RWPE1 (cell line): ENCODE results near the gene NFATC1.

Experiments
- CTCF ChIA-PET: fragments of 350-600 bp; sonication (Branson Sonifier 250); formaldehyde crosslinking; extraction: SDS; loops from one replicate; lab custom pipeline; 2021; lab: Yijun Ruan, JAX
- POLR2A ChIA-PET: fragments of 400-600 bp; formaldehyde crosslinking; extraction: SDS; loops from one replicate; lab custom pipeline; 2020; ENCODE audit warnings: antibody characterized with exemption; ENCODE audit not compliant: low non-redundant PET; lab: Yijun Ruan, JAX
- DNase-seq: peaks from one replicate; pipeline ENCODE4 v3.0.0; 2012; ENCODE audit warnings: low spot score
- H3K27ac ChIP-seq: fragments of 450-650 bp; 2 replicates; pipeline ENCODE4 v1.5.1; 2017
- TF ChIP-seq, protein P1 (sequence below): fragments of 450-650 bp; conservative IDR thresholded peaks from 2 replicates; pipeline ENCODE4 v1.5.1; 2017; ENCODE audit warnings: low read depth, mild to moderate bottlenecking

The NFATC1 gene

DNA sequence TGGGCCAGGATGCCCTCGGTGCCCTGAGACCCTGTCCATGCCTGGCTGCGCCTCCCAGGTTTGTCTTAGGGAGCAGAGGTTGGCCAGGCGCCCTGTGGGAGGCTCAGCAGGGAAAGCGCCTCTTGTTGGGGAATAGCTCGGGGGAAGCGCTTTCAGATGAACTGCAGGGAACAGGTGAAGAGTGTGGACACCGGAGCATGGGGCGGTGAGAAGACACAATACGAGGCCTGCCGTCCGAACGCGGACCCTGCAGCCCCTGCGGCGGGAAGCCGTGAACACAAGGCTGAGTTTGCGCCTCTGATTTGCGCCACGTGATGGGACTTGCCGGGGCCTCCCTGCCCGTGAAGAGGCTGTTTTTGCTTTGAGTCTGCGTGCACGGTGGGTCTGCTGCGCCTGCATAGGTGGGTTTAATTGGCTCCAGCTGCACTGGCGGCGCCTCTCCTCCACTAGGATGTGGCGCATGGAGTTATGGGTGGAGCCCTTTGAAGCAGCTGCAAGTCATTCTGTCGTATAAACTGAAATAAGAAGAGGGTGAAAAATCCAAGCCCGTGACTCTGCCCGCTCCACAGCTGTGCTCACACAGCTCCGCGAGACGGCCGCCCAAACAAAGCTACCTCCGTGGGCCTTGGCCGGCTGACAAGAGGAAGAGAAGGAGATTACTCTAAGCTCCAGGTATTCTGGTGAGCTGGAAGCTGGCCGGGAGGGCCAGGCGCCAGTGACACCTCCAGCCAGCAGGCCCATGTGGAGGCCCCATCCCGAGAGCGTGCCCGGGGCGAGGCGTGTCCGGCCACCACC, 180.4 kb downstream of the NFATC1 start:
- peak overlapping the region; percentile 84 for H3K27ac ChIP-seq
- CTCF ChIA-PET = no interaction called here
- TF ChIP-seq, protein P1, sequence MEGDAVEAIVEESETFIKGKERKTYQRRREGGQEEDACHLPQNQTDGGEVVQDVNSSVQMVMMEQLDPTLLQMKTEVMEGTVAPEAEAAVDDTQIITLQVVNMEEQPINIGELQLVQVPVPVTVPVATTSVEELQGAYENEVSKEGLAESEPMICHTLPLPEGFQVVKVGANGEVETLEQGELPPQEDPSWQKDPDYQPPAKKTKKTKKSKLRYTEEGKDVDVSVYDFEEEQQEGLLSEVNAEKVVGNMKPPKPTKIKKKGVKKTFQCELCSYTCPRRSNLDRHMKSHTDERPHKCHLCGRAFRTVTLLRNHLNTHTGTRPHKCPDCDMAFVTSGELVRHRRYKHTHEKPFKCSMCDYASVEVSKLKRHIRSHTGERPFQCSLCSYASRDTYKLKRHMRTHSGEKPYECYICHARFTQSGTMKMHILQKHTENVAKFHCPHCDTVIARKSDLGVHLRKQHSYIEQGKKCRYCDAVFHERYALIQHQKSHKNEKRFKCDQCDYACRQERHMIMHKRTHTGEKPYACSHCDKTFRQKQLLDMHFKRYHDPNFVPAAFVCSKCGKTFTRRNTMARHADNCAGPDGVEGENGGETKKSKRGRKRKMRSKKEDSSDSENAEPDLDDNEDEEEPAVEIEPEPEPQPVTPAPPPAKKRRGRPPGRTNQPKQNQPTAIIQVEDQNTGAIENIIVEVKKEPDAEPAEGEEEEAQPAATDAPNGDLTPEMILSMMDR = no peak
- POLR2A ChIA-PET = no interaction called here
- DNase-seq = no peak

DNA sequence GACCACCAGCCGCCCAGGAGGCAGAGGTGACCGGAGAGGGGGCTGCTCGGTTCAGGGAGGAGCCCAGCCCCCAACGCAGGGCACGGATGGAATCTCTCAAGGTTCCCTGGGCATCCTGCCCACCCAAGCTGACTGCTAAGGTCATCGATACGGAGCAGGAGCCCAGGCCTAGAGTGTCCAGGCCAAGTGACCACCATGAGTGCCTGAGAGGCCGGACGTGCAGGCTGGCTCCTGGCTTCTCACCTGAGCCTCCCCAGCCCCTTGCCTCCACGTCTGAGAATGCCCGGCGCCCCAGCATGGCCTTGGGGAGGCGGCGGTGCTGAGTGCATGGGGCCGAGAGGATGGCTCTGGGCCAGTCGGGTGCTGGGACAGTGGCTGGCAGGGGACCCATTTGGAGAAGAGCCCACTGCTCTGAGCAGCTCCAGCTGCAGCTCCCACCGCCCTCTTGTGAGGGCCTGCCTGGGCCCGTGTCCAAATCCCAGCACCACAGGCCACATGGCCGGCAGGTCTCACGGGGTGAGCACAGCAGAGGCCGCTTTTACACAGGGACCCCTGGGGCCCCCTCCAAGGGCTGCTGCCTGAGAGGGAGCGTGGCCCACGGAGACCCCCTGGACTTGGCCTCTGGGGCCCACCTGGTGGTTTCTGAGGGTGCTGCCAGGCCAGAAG, 181.1 kb downstream of the NFATC1 start:
- DNase-seq = no peak
- TF ChIP-seq, protein P1 = no peak
- CTCF ChIA-PET = no interaction called here
- peak overlapping the region; percentile 84 for H3K27ac ChIP-seq
- POLR2A ChIA-PET = no interaction called here

DNA sequence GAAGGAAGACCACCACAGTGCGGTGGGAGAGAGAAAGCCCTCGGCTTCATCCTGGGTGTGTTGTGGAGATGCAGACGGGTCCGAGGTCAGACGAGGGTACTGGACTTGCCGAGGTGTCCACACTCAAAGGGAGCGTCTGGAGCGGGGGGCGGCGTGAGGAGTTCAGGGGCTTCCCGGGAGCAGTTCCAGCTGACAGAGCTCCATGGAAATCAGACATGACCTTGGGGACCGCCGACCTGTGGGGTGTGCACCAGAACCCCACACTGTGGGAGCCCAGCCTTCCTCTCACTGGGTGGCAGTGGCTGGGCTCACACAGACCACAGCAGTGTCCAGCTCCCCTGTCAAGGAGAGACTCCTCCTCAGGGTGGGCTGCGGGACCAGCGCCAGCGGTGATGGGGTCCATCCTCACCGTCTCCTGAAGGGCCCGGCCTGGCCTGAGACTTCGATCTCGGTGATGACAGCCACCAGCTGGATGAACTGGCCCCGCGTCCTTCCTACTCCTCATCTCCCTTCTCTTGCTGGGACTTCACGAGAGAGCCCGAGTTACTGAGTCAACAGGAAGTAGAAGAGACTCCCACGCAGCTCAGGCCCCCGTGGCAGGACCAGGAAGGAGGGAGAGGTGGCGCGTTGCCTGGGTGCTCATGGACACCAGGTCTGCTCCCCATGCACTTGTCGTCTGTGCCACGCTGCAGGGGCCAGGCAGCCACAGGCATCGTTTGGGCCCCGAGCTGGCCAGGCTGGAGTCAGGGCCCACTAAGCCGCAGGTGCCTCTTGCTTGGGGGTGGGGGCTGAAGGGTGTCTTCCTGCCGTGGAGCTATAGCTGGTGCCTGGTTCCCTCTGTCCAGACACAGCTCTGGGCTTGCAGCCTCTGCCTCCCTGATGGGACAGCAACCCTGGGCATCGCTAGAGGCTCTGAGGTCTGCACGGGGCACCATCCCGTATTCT, 182.0 kb downstream of the NFATC1 start:
- peak overlapping the region; percentile 84 for H3K27ac ChIP-seq
- ChIA-PET POLR2A (no interaction called here), CTCF (interaction anchor here (0.6 kb wide), 1 partner anchor 78 kb away, joined by 4 read pairs; no protein-coding TSS in a partner anchor)
- TF ChIP-seq, protein P1 = no peak
- DNase-seq = no peak

DNA sequence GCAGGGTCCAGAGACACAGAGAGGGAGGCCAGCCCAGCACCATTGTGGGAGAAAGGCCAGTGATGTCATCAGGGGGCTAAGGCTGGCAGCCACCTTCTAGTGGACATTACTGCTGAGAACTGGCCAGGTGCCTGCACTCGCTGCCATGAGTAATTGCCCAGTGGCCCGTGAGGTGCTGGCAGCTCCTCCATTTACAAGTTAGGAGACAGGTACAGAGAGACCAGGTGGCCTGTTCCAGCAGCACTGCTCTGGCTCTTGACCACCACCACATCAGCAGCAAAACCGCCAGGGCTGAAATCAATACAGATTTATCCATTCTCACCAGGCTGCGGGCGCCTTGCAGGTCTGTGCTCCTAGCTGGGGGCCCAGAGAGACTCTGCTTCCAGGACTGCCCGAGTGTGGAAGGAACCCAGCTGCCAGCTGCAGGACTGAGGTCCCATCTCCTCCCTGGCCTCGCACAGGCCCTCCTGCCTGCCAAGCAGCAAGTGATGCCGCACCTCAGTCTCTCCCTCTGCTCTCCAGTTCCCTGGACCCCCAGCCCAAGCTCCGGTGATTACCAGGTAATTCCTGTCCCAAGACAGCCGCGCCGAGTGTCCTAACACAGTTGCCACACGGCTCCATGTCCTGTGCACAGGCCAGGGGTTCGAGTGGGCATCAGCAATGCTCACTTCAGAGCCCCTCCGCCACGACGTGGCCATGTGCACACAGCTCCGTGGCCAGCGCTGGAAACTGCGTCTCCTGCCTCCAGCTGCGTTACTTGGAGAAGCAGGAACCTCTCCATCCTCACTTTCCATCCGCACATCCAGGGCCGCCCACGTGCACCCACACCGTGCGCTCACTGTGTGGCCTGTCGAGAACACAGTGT, 182.9 kb downstream of the NFATC1 start:
- ChIA-PET POLR2A (no interaction called here), CTCF (no interaction called here)
- no peak overlapping the region for H3K27ac ChIP-seq
- no peak for DNase-seq
- TF ChIP-seq, protein P1 = no peak
